Esophagus muscularis mucosa (tissue), 3 donors: ENCODE measurements around the gene GPR139.

Experiments used
- CTCF ChIP-seq, 3 experiments: fragments of 200-600 bp in 2 of 3; fragments of 450-650 bp in 1 of 3; sonication (generic) in 2 of 3; IDR thresholded peaks; one replicate each; pipeline ENCODE4 v1.5.1; 2017 to 2019; ENCODE audit warnings: antibody characterized with exemption in 3 of 3, mild to moderate bottlenecking in 2 of 3, moderate library complexity in 1 of 3
- POLR2A ChIP-seq: fragments of 450-650 bp; IDR thresholded peaks from one replicate; pipeline ENCODE4 v1.6.1; 2017; ENCODE audit warnings: antibody characterized with exemption, moderate library complexity, mild to moderate bottlenecking, low read depth
- POLR2AphosphoS5 ChIP-seq, 2 donors: sonication (generic); formaldehyde crosslinking; IDR thresholded peaks; one replicate each; pipeline ENCODE4 v1.6.1; 2017; ENCODE audit warnings: antibody characterized with exemption in 2 of 2

DNA sequence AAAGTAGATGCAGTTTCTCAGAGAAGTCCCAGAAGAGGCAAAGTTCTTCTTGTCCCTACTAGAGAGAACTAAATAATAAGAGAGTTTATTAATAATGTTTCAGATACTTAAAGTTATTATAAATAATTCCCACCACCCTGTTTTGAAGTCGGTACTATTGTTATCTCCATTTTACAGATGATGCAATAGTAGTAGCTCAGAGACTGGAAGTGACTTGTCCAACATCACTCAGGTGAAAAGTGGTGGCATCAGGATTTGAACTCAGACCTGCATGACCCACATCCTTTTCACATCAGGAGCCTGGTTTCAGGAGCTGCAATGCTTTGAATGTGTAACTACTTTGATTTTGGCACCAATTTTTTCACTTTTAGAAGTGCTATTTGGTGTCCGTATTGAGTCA lies 52.7 kb downstream of the GPR139 start:
- TF ChIP-seq CTCF (IDR thresholded peaks at IDR 0.05) (no peak), POLR2AphosphoS5 (IDR thresholded peaks at IDR 0.05) (no peak), POLR2A (no peak)
